ENCODE measurements around the gene SPNS3. TPM values are rescaled to one million over a fixed set of nuclear protein-coding genes. Genes with fewer than 3 reads are reported as not detected.

Gene SPNS3
- total and polyA plus RNA-seq, 2 donors (not counting 3 experiments of a cell fraction or from before 2014, with no cell fraction given) = 0.18 to 0.66 TPM

DNA sequence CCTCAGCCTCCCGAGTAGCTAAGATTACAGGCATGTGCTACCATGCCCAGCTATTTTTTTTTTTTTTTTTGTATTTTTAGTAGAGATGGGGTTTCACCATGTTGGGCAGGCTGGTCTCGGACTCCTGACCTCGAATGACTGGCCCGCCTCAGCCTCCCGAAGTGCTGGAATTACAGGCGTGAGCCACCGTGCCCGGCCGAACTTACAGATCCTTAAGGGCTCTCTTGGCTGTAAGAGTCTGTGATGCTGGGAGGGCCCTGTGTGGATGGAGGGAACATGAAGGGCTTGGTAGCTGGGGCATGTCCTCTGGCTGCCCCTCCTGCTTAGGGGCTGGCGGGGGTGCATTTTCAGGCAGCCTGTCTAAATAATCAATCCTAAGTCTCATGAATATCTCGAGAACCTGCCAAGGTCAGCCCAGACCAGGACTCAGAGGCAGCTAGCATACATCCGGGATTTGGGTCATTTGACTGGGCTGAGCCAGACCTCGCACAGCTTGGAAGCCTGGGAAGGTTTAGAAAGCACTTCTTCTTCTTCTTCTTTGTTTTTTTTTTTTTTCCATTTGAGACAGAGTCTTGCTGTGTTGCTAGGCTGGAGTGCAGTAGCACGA, 17.1 kb downstream of the SPNS3 start:
- DNase-seq (ENCODE audit: low read depth, low spot score) (no peak), FAIRE-seq (no peak)
- Histone ChIP-seq H3K36me3 (ENCODE audit: control insufficient read depth in 2 of 2, extremely low read depth in 1 of 2, insufficient read depth in 2 of 2, low read length in 2 of 2) (no peaks in the 10 kb centered on the region), H4K20me1 (replicated peaks; ENCODE audit: control insufficient read depth, extremely low read depth, insufficient read depth, low read length) (no peaks in the 10 kb centered on the region), H3K27ac (ENCODE audit: insufficient read depth, low read depth, low read length) (no peak overlapping the region), H2AFZ (ENCODE audit: low read depth, low read length) (no peak overlapping the region), H3K4me2 (ENCODE audit: insufficient read depth, low read length) (no peak overlapping the region), H3K9ac (replicated peaks; ENCODE audit: extremely low read depth, insufficient read depth, low read length) (no peak overlapping the region), H3K9me3 (replicated peaks; ENCODE audit: control insufficient read depth, insufficient read depth, low read length) (no peaks in the 10 kb centered on the region), H3K4me1 (ENCODE audit: control insufficient read depth, extremely low read depth, insufficient read depth, low read length) (no peaks in the 10 kb centered on the region), H3K4me3 (replicated peaks in 1 of 3; ENCODE audit: insufficient read depth in 1 of 3, low read depth in 1 of 3, low read length in 3 of 3) (no peak overlapping the region), H3K9me1 (replicated peaks; ENCODE audit: control insufficient read depth, extremely low read depth, insufficient read depth, low read length) (no peaks in the 10 kb centered on the region), H3K79me2 (ENCODE audit: control insufficient read depth, insufficient read depth, low read length) (no peaks in the 10 kb centered on the region), H3K27me3 (ENCODE audit: control insufficient read depth in 2 of 2, insufficient read depth in 2 of 2, low read length in 2 of 2) (no peaks in the 10 kb centered on the region)
- POLR2A ChIA-PET = interaction anchor here (0.8 kb wide), 1 partner anchor 44 kb away, joined by 3 read pairs; no protein-coding TSS in a partner anchor
- intact Hi-C loops (cut with micrococcal nuclease) (no loop called here), dilution Hi-C loops (cut with MboI; ENCODE audit: extremely low pct_ligation_motif_present, low sequenced_read_pairs) (no loop called here)
- TF ChIP-seq EZH2 (IDR thresholded peaks at IDR 0.05; ENCODE audit: borderline replicate concordance, low read depth, low read length, severe bottlenecking) (no peak), POLR2A (IDR thresholded peaks at IDR 0.05; ENCODE audit: low read depth, low read length) (no peak), JUN (IDR thresholded peaks at IDR 0.05; ENCODE audit: borderline replicate concordance, insufficient read depth, insufficient read length, low read depth) (no peak), POLR2AphosphoS5 (IDR thresholded peaks at IDR 0.05; ENCODE audit: insufficient read depth, low read depth, low read length) (no peak)
- TF ChIP-seq, protein P1, sequence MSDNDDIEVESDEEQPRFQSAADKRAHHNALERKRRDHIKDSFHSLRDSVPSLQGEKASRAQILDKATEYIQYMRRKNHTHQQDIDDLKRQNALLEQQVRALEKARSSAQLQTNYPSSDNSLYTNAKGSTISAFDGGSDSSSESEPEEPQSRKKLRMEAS (IDR thresholded peaks at IDR 0.05; ENCODE audit: insufficient read depth, insufficient read length) = no peak
- TF ChIP-seq, protein P2, sequence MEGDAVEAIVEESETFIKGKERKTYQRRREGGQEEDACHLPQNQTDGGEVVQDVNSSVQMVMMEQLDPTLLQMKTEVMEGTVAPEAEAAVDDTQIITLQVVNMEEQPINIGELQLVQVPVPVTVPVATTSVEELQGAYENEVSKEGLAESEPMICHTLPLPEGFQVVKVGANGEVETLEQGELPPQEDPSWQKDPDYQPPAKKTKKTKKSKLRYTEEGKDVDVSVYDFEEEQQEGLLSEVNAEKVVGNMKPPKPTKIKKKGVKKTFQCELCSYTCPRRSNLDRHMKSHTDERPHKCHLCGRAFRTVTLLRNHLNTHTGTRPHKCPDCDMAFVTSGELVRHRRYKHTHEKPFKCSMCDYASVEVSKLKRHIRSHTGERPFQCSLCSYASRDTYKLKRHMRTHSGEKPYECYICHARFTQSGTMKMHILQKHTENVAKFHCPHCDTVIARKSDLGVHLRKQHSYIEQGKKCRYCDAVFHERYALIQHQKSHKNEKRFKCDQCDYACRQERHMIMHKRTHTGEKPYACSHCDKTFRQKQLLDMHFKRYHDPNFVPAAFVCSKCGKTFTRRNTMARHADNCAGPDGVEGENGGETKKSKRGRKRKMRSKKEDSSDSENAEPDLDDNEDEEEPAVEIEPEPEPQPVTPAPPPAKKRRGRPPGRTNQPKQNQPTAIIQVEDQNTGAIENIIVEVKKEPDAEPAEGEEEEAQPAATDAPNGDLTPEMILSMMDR (IDR thresholded peaks at IDR 0.05; ENCODE audit: extremely low read depth in 1 of 2, insufficient read depth in 1 of 2, low read depth in 1 of 2, low read length in 2 of 2) = no peak
- BruUV-seq (replicated peaks) = no TSS peak
- CTCF ChIA-PET = interaction anchor here (0.6 to 1.6 kb wide), 4 partner anchors 31 to 116 kb away, joined by 3 to 4 read pairs (median 3); no protein-coding TSS in a partner anchor

All from endothelial cell of umbilical vein (primary cell).